DOHH2 (cell line): ENCODE data around the gene PTPRT.

ENCODE experiments used
- CTCF ChIP-seq: fragments of 200-600 bp; sonication (generic); IDR thresholded peaks from one replicate; pipeline ENCODE4 v1.5.1; 2014; ENCODE audit warnings: antibody characterized with exemption, mild to moderate bottlenecking, low read depth, low read length; ENCODE audit not compliant: poor library complexity, severe bottlenecking
- EZH2phosphoT487 ChIP-seq: fragments of 200-600 bp; sonication (generic); IDR thresholded peaks from 2 replicates; pipeline ENCODE4 v1.6.1; 2017; ENCODE audit warnings: borderline replicate concordance, mild to moderate bottlenecking, antibody characterized with exemption, low read length, moderate library complexity, mixed read lengths

GRCh38 chr20:42516692-42517091 lies 673.0 kb downstream of the PTPRT start:
- no peak for TF ChIP-seq CTCF
- no peak for TF ChIP-seq EZH2phosphoT487
